Ascending aorta (tissue), 2 donors: ENCODE data around the gene KCNJ11. TPM values are rescaled to one million over a fixed set of nuclear protein-coding genes. Genes with fewer than 3 reads are reported as not detected.

Experiments
- DNase-seq, 2 donors: peaks; one replicate each; pipeline ENCODE4 v3.0.0-alpha.2; 2019; ENCODE audit warnings: low spot score in 2 of 2
- H3K27ac ChIP-seq, 2 donors: fragments of 200-600 bp; sonication (generic); one replicate each; pipeline ENCODE4 v1.5.1; 2016 to 2017; ENCODE audit warnings: mild to moderate bottlenecking in 1 of 2
- H3K27me3 ChIP-seq: fragments of 200-600 bp; sonication (generic); one replicate; pipeline ENCODE4 v1.5.1; 2017
- H3K36me3 ChIP-seq, 2 donors: fragments of 200-600 bp; sonication (generic); one replicate each; pipeline ENCODE4 v1.5.1; 2016
- H3K4me1 ChIP-seq, 2 donors: fragments of 200-600 bp; sonication (generic); one replicate each; pipeline ENCODE4 v1.5.1; 2016 to 2017; ENCODE audit warnings: mild to moderate bottlenecking in 1 of 2
- H3K4me3 ChIP-seq, 2 donors: fragments of 200-600 bp; sonication (generic); one replicate each; pipeline ENCODE4 v1.5.1; 2016 to 2017; ENCODE audit warnings: mild to moderate bottlenecking in 1 of 2
- H3K9me3 ChIP-seq, 2 donors: fragments of 200-600 bp; sonication (generic); one replicate each; pipeline ENCODE4 v1.5.1; 2016
- CTCF ChIP-seq, 3 experiments: fragments of 200-600 bp in 2 of 3; fragments of 450-650 bp in 1 of 3; sonication (generic) in 2 of 3; IDR thresholded peaks; one replicate each; pipeline ENCODE4 v1.5.1; 2016 to 2019; ENCODE audit warnings: antibody characterized with exemption in 3 of 3, mild to moderate bottlenecking in 1 of 3, moderate library complexity in 1 of 3
- intact Hi-C: fragments of 100-400 bp; cut with DNase I; formaldehyde crosslinking; loops from one replicate; pipeline ENCODE4 v1.15.1; 2023
- total RNA-seq: library from RNA; depleted of rRNA; stranded (reverse); fragments of >200 nt; gene quantifications from one replicate; pipeline ENCODE4 v1.1.0, GENCODE V29; 2016

Gene KCNJ11
- total RNA-seq, 1 donor from 2014 or later, result not detected

DNA sequence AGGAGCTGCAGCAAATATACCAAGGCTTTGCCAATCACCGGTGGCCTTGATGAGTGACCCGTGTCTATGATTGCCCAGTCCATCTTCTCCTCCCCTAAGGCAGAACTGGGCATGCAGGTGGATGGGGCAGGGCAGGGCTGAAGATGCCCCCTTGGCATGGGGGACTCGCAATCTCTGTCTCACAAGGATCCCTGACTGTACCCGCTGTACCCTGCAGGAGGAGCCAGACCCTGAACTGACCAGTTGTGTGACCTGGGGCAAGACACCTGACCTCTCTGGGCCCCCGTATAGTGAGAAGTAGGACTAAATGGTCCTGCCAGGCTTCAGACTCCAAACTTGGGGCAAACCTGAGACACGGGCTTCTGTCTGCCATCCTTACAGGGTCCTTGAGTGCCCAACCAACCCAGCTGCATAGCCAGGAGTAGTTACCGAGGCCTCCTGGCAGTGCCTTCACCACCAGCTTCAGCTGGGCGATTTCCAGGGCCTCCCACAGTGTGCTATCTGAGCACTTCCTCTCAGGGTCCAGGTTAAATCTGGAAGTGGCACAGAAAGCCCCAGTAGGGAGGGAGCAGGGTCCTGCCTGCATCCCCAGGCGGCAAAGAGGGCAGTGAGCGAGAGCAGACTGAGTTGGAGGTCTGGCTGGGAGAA is 6.4 kb upstream of the KCNJ11 start:
- no peak for TF ChIP-seq CTCF (IDR thresholded peaks at IDR 0.05)
- H3K9me3 ChIP-seq, result no peaks in the 10 kb centered on the region
- H3K4me3 ChIP-seq, result no peak overlapping the region
- no peaks in the 10 kb centered on the region for H3K36me3 ChIP-seq
- intact Hi-C loops, result no loop called here
- no peaks in the 10 kb centered on the region for H3K4me1 ChIP-seq
- no peak overlapping the region for H3K27ac ChIP-seq
- no peaks in the 10 kb centered on the region for H3K27me3 ChIP-seq
- peak in 1 of 2 donors; percentile 47 for DNase-seq

- Histone ChIP-seq H3K27me3 (no peaks in the 10 kb centered on the region), H3K27ac (no peak overlapping the region), H3K4me3 (no peak overlapping the region), H3K9me3 (no peaks in the 10 kb centered on the region), H3K4me1 (peaks cover 3% of the 10 kb centered on the region in 2 donors), H3K36me3 (no peaks in the 10 kb centered on the region)
- DNase-seq, result no peak
- no peak for TF ChIP-seq CTCF (IDR thresholded peaks at IDR 0.05)
- intact Hi-C loops, result no loop called here
These were observed 5.0 kb upstream of the KCNJ11 start for GRCh38 chr11:17393472-17393871.

DNA sequence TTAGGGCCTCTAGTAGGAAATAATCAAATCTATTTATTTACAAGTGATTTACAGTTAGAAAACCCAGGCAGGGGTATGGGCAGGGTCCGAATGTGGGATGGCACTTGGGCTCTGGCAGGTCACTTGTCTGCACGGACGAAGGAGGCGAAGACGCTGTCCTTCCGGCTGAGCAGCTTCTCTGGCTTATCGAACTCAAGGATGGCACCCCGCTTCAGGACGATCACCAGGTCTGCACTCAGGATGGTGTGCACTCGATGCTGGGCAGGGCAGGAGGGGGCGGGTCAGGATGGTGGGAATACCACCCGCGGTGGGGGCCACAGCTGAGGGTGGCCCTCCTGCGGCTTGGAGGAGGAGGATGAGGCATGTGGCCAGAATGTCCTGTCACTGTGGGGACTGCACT is 4.4 kb upstream of the KCNJ11 start:
- H3K9me3 ChIP-seq, result no peaks in the 10 kb centered on the region
- H3K36me3 ChIP-seq, result no peaks in the 10 kb centered on the region
- intact Hi-C loops, result no loop called here
- no peak for TF ChIP-seq CTCF (IDR thresholded peaks at IDR 0.05)
- H3K27ac ChIP-seq, result no peak overlapping the region
- peaks cover 3 to 4% of the 10 kb centered on the region in 2 donors for H3K4me1 ChIP-seq
- no peaks in the 10 kb centered on the region for H3K27me3 ChIP-seq
- no peak overlapping the region for H3K4me3 ChIP-seq
- DNase-seq, result no peak

- TF ChIP-seq CTCF (IDR thresholded peaks at IDR 0.05), result no peak
- intact Hi-C loops, result no loop called here
- no peak overlapping the region for H3K4me3 ChIP-seq
- H3K4me1 ChIP-seq, result peaks cover 3 to 4% of the 10 kb centered on the region in 2 donors
- no peaks in the 10 kb centered on the region for H3K27me3 ChIP-seq
- H3K27ac ChIP-seq, result no peak overlapping the region
- H3K9me3 ChIP-seq, result no peaks in the 10 kb centered on the region
- H3K36me3 ChIP-seq, result no peaks in the 10 kb centered on the region
- DNase-seq, result no peak
These were observed 3.3 kb upstream of the KCNJ11 start for GRCh38 chr11:17391493-17392355.

- Histone ChIP-seq H3K27ac (no peak overlapping the region), H3K4me3 (peak overlapping the region in 1 of 2 donors; percentile 67), H3K4me1 (peaks cover 7 to 8% of the 10 kb centered on the region in 2 donors), H3K27me3 (no peaks in the 10 kb centered on the region), H3K36me3 (no peaks in the 10 kb centered on the region), H3K9me3 (no peaks in the 10 kb centered on the region)
- no peak for DNase-seq
- no peak for TF ChIP-seq CTCF (IDR thresholded peaks at IDR 0.05)
- intact Hi-C loops, result loop anchor here (5.0 to 10.0 kb wide), 2 partner anchors 183 to 585 kb away; partner anchors contain the start of gene PIK3C2A
These were observed 1.6 kb upstream of the KCNJ11 start for GRCh38 chr11:17389957-17390649.
